Peyer's patch (tissue), 4 donors: ENCODE results near the gene VSIR. TPM values are rescaled to one million over a fixed set of nuclear protein-coding genes. Genes with fewer than 3 reads are reported as not detected.

ENCODE experiments used
- DNase-seq, 3 donors: peaks; one replicate each; pipeline ENCODE4 v3.0.0-alpha.2; 2017 to 2019
- H3K27ac ChIP-seq, 4 donors: fragments of 200-600 bp; sonication (generic); one replicate each; pipeline ENCODE4 v1.5.1; 2016 to 2019
- H3K27me3 ChIP-seq, 2 donors: fragments of 200-600 bp; sonication (generic); one replicate each; pipeline ENCODE4 v1.5.1; 2019
- H3K36me3 ChIP-seq, 3 donors: fragments of 200-600 bp; sonication (generic); one replicate each; pipeline ENCODE4 v1.5.1; 2016 to 2019
- H3K4me1 ChIP-seq, 4 donors: fragments of 200-600 bp; sonication (generic); one replicate each; pipeline ENCODE4 v1.5.1; 2016 to 2019
- H3K4me3 ChIP-seq, 4 donors: fragments of 200-600 bp; sonication (generic); 1 replicate in 3 of 4; 2 replicates in 1 of 4; pipeline ENCODE4 v1.5.1; 2016 to 2019; ENCODE audit warnings: mild to moderate bottlenecking in 1 of 4
- H3K9me3 ChIP-seq, 4 donors: fragments of 200-600 bp; sonication (generic); one replicate each; pipeline ENCODE4 v1.5.1; 2016 to 2019; ENCODE audit warnings: mild to moderate bottlenecking in 1 of 4
- POLR2A ChIP-seq, 2 donors: fragments of 450-650 bp; IDR thresholded peaks; one replicate each; pipeline ENCODE4 v1.5.1; 2017; ENCODE audit warnings: antibody characterized with exemption in 2 of 2, mild to moderate bottlenecking in 2 of 2, moderate library complexity in 2 of 2
- total RNA-seq, 4 donors: library from RNA; depleted of rRNA; stranded (reverse); fragments of >200 nt; gene quantifications; one replicate each; pipeline ENCODE4 v1.1.0, GENCODE V29; 2016
- TF ChIP-seq, protein P1 (sequence below), 6 experiments: fragments of 450-650 bp in 4 of 6; fragments of 200-600 bp in 2 of 6; sonication (generic) in 1 of 6; IDR thresholded peaks; one replicate each; pipeline ENCODE4 v1.5.1; 2017 to 2019; ENCODE audit warnings: antibody characterized with exemption in 6 of 6, mild to moderate bottlenecking in 3 of 6, moderate library complexity in 1 of 6

Gene VSIR
- total RNA-seq, 4 donors from 2014 or later, result 38.0 to 169 (median 127) TPM

- no peaks in the 10 kb centered on the region for H3K9me3 ChIP-seq
- H3K27me3 ChIP-seq, result no peaks in the 10 kb centered on the region
- peak in 2 of 3 donors; percentile 32 to 75 for DNase-seq
- H3K4me3 ChIP-seq, result no peak overlapping the region
- TF ChIP-seq POLR2A (IDR thresholded peaks at IDR 0.05), result no peak
- TF ChIP-seq, protein P1, sequence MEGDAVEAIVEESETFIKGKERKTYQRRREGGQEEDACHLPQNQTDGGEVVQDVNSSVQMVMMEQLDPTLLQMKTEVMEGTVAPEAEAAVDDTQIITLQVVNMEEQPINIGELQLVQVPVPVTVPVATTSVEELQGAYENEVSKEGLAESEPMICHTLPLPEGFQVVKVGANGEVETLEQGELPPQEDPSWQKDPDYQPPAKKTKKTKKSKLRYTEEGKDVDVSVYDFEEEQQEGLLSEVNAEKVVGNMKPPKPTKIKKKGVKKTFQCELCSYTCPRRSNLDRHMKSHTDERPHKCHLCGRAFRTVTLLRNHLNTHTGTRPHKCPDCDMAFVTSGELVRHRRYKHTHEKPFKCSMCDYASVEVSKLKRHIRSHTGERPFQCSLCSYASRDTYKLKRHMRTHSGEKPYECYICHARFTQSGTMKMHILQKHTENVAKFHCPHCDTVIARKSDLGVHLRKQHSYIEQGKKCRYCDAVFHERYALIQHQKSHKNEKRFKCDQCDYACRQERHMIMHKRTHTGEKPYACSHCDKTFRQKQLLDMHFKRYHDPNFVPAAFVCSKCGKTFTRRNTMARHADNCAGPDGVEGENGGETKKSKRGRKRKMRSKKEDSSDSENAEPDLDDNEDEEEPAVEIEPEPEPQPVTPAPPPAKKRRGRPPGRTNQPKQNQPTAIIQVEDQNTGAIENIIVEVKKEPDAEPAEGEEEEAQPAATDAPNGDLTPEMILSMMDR (IDR thresholded peaks at IDR 0.05), result peak in 1 of 6 experiments; percentile 22
- H3K27ac ChIP-seq, result peak overlapping the region; percentile 67 to 88 (median 78)
- H3K36me3 ChIP-seq, result no peaks in the 10 kb centered on the region
- H3K4me1 ChIP-seq, result peaks cover 5 to 35% (median 30%) of the 10 kb centered on the region in 4 donors
Measured at GRCh38 chr10:71713135-71714030, 59.9 kb downstream of the VSIR start.

- peak overlapping the region; percentile 67 to 88 (median 78) for H3K27ac ChIP-seq
- H3K9me3 ChIP-seq, result no peaks in the 10 kb centered on the region
- H3K36me3 ChIP-seq, result no peaks in the 10 kb centered on the region
- peak in 1 of 3 donors; percentile 34 for DNase-seq
- peaks cover 5 to 37% (median 32%) of the 10 kb centered on the region in 4 donors for H3K4me1 ChIP-seq
- H3K27me3 ChIP-seq, result no peaks in the 10 kb centered on the region
- no peak overlapping the region for H3K4me3 ChIP-seq
- TF ChIP-seq, protein P1 (IDR thresholded peaks at IDR 0.05), result no peak
Measured at GRCh38 chr10:71712572-71713134, 60.7 kb downstream of the VSIR start.

DNA sequence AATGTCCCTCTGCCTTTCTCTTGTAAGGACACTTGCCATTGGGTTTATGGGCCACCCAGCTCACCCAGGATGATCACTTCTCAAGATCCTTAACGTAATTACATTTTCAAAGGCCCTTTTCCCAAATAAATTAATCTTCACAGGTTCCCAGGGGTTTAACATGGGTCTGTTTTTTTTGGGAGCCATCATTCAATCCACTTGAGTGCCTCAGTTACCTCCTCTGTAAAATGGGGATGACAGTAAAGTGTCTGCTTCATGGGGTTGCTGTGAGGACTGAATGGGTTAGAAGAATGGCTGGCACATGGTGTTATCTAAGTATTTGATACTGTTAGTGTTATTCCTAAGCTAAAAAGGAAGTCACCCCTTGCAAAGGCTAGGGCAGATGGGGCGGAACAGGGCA lies 61.1 kb downstream of the VSIR start:
- TF ChIP-seq, protein P1 (IDR thresholded peaks at IDR 0.05), result no peak
- TF ChIP-seq POLR2A (IDR thresholded peaks at IDR 0.05), result no peak
- Histone ChIP-seq H3K4me1 (peaks cover 5 to 37% (median 32%) of the 10 kb centered on the region in 4 donors), H3K27ac (peak overlapping the region; percentile 67 to 88 (median 78))

DNA sequence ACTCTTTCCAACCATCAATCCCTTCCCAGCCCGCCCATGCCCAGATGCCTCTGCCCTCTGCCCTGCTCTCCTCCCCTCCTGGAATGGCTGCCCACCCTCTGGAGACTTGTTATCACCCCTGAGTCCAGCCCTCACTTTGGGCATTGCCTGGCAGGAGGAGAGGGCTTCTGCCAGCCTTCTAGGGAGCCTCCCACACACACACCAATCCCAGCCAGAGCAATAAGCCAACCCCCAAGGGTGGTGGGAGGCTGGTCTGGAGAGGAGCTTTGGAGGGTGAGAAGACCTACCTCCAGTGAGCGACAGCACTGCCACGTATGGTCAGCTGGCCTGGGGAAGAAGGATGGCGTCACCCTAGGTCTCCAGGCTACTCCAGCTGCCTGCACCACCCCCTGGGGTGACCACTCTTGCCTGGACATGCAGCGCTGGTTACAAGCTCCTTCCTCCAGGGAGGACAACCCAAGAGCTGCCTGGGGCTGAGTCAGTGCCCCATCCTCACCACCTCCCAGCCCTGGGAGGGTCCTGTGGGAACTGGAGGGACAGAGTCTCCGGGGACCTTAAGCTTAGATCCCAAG lies 62.2 kb downstream of the VSIR start:
- Histone ChIP-seq H3K4me1 (peaks cover 5 to 37% (median 32%) of the 10 kb centered on the region in 4 donors), H3K36me3 (no peaks in the 10 kb centered on the region), H3K4me3 (no peak overlapping the region), H3K9me3 (no peaks in the 10 kb centered on the region), H3K27me3 (no peaks in the 10 kb centered on the region), H3K27ac (no peak overlapping the region)
- TF ChIP-seq, protein P1 (IDR thresholded peaks at IDR 0.05), result no peak
- no peak for DNase-seq

More for the DNA sequence above, 61.1 kb downstream of the VSIR start:
- DNase-seq, result no peak
- H3K4me3 ChIP-seq, result no peak overlapping the region
- H3K36me3 ChIP-seq, result no peaks in the 10 kb centered on the region
- H3K27me3 ChIP-seq, result no peaks in the 10 kb centered on the region
- no peaks in the 10 kb centered on the region for H3K9me3 ChIP-seq

DNA sequence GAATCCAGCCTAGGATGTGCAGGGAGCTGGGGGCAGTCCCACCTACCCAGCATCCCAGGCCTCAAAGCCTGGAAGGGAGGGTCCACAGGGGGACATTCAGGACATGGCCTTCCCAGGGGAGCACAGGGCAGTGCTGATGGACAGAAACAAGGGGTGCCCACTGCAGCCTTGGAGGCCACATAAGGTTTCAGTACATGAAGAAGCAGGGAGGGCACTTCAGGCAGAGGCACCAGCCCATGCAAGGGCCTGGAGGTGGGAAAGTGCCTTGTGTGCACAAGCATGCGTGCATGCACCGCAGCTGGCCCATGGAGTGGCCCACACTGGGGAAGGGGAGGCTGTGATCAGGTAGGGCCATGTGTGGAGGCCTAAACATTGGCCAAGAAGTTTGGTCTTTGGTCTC lies 62.8 kb downstream of the VSIR start:
- DNase-seq, result no peak
- no peaks in the 10 kb centered on the region for H3K9me3 ChIP-seq
- no peak overlapping the region for H3K27ac ChIP-seq
- H3K4me1 ChIP-seq, result peaks cover 5 to 37% (median 30%) of the 10 kb centered on the region in 4 donors
- TF ChIP-seq, protein P1 (IDR thresholded peaks at IDR 0.05), result no peak
- no peak for TF ChIP-seq POLR2A (IDR thresholded peaks at IDR 0.05)
- H3K4me3 ChIP-seq, result no peak overlapping the region
- H3K27me3 ChIP-seq, result no peaks in the 10 kb centered on the region
- H3K36me3 ChIP-seq, result no peaks in the 10 kb centered on the region
